LNCaP clone FGC (cell line): Measurements from ENCODE around the gene ARL15.

ENCODE experiments used
- DNase-seq: peaks from one replicate; pipeline ENCODE4 v3.0.0-alpha.2; 2011; ENCODE audit warnings: low read depth
- H3K4me3 ChIP-seq: 2 replicates; pipeline ENCODE4 v1.5.1; 2011; ENCODE audit warnings: mild to moderate bottlenecking, low read depth, low read length, control low read depth
- TF ChIP-seq, protein P1 (sequence below): IDR thresholded peaks from 2 replicates; pipeline ENCODE4 v1.5.1; 2012; ENCODE audit warnings: mild to moderate bottlenecking; ENCODE audit not compliant: control insufficient read depth, insufficient read depth; ENCODE audit errors: extremely low read depth

Gene ARL15

DNA sequence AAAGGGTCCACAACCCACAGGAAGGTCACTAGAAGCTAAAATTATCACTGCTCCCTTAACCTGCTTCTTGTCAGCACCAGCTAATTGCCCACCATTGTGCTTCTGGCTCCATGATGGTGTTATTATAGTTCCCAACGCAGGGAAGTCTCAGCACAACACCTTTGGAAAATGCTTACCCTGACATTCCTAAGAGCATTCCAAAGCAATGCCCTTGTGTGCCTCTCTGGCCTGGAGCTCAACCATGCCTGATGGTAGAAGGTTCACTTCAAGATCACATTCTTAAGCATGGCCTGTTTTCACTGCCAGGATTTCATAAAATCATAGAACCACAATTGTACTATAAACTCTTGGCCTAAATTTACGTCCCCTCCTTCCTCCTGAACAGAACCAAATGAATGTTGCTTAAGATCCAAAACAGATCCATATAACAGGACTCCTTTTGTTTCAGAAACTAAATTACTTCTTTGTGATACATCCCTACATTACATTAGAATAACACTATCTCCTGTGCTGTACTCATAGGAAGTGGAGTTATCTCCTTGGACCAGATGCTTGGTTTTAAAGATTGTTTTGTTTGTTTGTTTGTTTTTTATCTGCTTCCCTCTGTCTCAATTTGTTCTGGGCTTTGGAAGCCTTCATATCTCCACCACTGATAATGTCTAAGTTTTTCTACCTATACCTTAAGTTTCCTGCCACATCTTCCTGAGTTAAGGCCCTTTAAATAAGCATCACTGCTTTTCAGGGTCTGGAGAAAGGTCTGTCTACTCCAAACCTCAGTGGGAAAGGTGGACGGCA is 32.1 kb downstream of the ARL15 start:
- H3K4me3 ChIP-seq, result no peak overlapping the region

DNA sequence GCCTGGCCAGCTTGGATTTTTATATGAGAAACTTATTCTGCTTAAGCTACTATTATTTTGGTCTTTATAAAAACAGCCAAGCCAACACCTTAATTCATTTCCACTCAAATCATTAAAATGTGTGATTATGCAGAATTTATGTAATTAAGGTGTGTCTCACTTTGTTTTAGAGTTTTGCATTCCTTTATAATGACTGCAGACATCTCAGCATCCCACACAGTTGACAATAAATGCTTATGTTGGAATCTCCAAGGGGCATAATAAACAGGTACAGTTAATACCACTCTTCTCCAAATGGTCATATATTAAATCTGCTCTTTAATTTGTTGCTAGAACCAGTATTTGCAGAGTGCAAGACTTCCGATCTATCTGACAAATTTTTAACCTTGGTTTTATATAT is 34.3 kb downstream of the ARL15 start:
- TF ChIP-seq, protein P1, sequence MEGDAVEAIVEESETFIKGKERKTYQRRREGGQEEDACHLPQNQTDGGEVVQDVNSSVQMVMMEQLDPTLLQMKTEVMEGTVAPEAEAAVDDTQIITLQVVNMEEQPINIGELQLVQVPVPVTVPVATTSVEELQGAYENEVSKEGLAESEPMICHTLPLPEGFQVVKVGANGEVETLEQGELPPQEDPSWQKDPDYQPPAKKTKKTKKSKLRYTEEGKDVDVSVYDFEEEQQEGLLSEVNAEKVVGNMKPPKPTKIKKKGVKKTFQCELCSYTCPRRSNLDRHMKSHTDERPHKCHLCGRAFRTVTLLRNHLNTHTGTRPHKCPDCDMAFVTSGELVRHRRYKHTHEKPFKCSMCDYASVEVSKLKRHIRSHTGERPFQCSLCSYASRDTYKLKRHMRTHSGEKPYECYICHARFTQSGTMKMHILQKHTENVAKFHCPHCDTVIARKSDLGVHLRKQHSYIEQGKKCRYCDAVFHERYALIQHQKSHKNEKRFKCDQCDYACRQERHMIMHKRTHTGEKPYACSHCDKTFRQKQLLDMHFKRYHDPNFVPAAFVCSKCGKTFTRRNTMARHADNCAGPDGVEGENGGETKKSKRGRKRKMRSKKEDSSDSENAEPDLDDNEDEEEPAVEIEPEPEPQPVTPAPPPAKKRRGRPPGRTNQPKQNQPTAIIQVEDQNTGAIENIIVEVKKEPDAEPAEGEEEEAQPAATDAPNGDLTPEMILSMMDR, result no peak
- no peak overlapping the region for H3K4me3 ChIP-seq
- no peak for DNase-seq

More for the DNA sequence above, 32.1 kb downstream of the ARL15 start:
- DNase-seq, result no peak
- TF ChIP-seq, protein P1, result no peak

DNA sequence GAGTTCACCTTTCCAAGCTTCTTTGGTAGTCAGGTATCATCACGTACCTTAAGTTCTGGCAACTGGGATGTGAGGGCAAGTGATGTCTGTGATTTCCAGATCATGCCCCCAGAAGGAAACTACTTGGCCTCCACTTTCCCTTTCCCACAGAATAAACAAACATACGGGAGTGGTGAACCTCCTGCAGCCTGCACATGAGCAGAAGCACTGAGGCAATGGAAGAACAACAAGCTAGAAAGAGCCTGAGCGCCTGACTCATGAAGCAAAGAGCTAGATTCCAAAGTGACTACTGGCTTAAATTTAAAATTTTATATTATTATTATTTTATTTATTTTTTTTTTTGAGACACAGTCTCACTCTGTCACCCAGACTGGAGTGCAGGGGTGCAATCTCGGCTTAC is 35.0 kb downstream of the ARL15 start:
- no peak overlapping the region for H3K4me3 ChIP-seq
- TF ChIP-seq, protein P1, result no peak
- DNase-seq, result no peak

DNA sequence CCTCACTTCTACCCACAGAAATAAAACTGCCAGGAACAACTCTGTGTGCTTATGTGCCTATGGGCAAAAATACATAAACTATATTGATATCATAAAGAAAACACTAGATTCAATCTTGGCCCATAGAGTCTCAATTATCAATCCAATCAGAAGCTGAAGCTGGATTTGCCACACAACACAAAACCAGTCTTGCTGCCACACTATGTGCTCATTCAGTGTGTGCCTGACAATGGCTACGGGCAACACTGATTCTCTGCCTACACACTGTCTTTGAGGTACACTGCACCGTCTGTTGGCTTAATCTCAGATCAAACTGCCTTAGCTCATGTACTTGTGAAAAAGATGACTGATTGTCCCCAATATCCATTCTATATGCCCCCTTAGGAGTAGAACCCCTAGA is 35.4 kb downstream of the ARL15 start:
- H3K4me3 ChIP-seq, result no peak overlapping the region
- TF ChIP-seq, protein P1, result no peak
- no peak for DNase-seq

DNA sequence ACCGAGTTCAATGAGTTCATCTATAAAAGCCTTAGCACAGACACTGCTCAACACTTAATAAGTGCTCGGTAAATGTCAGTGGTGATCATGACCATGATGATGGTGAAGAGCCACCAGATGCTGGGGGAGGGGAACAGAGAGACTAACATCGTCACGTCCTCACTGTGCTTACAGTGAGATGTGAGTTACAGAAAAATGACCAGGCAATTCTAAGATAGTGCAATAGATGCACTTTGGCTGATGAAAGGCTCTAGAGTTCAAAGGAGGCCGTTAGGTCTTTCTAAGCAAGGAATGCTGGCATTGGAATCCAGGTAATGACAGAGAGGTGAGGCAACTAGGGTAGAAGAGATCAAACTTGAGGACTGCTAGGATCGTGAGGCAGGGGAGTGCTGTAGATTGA is 36.7 kb downstream of the ARL15 start:
- TF ChIP-seq, protein P1, result no peak
- H3K4me3 ChIP-seq, result no peak overlapping the region
- DNase-seq, result no peak

DNA sequence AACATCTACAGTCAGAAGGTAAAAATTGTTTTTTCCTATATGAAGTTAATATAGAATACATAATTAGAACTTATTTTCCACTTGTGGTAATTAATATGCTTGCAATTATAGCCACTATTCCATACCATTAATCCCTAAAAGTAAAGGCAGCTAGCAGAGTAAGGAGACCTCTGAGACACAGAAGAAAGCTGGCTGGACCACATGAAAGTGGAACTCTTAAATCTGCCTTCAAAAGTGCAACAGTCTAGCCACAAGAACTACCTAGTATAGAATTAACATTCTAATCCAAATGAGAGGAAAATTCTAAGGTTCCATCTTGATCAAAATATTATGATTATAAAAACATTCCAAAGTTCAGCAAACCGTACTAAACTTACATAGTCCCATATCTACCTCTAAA is 37.6 kb downstream of the ARL15 start:
- no peak overlapping the region for H3K4me3 ChIP-seq
- TF ChIP-seq, protein P1, result no peak
- DNase-seq, result no peak

DNA sequence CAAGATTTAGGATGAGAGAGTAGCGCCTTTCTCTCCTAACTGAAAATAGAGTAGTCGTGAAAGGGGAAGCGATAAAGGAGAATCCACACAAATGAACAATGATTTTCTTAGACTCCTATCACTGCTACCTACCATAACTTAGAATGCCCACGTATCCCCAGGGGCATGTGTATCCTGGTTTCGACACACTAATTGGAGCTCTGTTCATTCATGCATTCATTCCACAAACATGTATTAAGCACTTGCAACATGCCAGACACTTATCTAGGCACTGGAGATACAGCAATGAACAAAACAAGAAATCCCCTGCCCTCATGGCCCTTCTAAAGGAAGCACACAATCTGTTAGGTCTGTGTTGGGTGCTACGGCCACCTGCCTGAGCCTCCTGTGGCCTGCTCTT is 40.0 kb downstream of the ARL15 start:
- DNase-seq, result no peak
- TF ChIP-seq, protein P1, result no peak
- no peak overlapping the region for H3K4me3 ChIP-seq
